Measurements from ENCODE around the gene RPTOR. TPM values are rescaled to one million over a fixed set of nuclear protein-coding genes. Genes with fewer than 3 reads are reported as not detected.

RPTOR gene
- polyA plus RNA-seq, 1 donor (not counting 4 experiments of a cell fraction or from before 2014, with no cell fraction given) = 4.0 TPM

DNA sequence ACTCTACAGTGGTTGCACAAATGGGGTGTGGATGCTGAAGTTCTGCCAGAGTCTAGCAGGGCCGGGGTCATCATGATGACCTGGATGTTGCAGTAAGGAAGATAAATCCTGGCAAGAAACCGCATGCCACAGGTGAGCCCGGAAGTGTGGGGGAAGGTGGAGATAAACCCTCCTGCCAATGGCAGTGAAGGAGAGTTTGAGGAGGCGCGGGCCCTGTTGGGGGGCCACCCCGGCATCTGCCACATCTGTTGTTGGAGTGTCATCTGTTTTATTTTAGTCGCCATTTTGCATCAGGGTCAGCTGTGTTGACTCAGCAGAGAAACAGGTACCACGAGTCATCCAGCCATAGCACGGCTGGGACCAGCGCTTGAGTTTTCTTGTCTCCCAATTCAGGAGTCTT, 273.2 kb downstream of the RPTOR start:
- no peak overlapping the region for H3K27ac ChIP-seq (ENCODE audit: control insufficient read depth, insufficient read depth, low read length)
- no peaks in the 10 kb centered on the region for H3K9me3 ChIP-seq (ENCODE audit: control insufficient read depth, low read depth, low read length)

DNA sequence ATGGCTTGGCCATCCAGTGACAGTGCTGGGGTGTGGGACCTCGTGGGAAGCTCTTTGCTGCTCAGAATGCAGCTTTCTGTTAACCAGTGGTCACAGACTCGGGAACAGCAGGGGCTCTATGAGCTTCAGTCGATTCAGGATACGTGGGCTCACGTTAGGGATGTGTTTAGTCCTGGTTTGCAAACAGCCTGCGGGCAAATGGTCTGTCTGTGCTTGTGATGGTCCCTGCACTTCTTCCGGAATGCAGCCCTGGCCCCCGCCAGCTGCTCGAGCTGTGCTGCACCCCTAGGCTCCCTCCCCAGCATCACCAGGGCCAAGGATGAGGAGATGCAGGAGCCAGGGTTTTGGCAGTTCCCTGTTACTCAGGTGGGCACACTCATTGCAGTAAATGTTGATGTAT, 274.2 kb downstream of the RPTOR start:
- no peak for DNase-seq (ENCODE audit: low read depth, low spot score)
- Histone ChIP-seq H3K9ac (ENCODE audit: control insufficient read depth, extremely low read depth, insufficient read depth, low read length) (no peak overlapping the region), H3K36me3 (ENCODE audit: control insufficient read depth in 2 of 2, extremely low read depth in 1 of 2, insufficient read depth in 2 of 2, low read length in 2 of 2) (peaks cover 0 to 4% of the 10 kb centered on the region in 2 experiments), H3K9me1 (ENCODE audit: control insufficient read depth, extremely low read depth, insufficient read depth, low read length) (no peaks in the 10 kb centered on the region), H3K4me3 (ENCODE audit: control insufficient read depth in 2 of 3, extremely low read depth in 1 of 3, insufficient read depth in 2 of 3, low read depth in 1 of 3, low read length in 3 of 3) (no peak overlapping the region), H3K4me2 (ENCODE audit: control insufficient read depth, extremely low read depth, insufficient read depth, low read depth, low read length) (no peak overlapping the region), H3K4me1 (ENCODE audit: control insufficient read depth, extremely low read depth, insufficient read depth, low read length) (peaks cover 18% of the 10 kb centered on the region), H4K20me1 (ENCODE audit: control insufficient read depth, extremely low read depth, insufficient read depth, low read length) (no peaks in the 10 kb centered on the region), H2AFZ (ENCODE audit: control insufficient read depth, low read length) (no peak overlapping the region), H3K27ac (ENCODE audit: control insufficient read depth, insufficient read depth, low read length) (no peak overlapping the region), H3K9me3 (ENCODE audit: control insufficient read depth, low read depth, low read length) (no peaks in the 10 kb centered on the region), H3K79me2 (ENCODE audit: control insufficient read depth, insufficient read depth, low read length) (no peaks in the 10 kb centered on the region), H3K27me3 (ENCODE audit: control insufficient read depth, extremely low read depth, insufficient read depth, low read length) (no peaks in the 10 kb centered on the region)
- no peak for FAIRE-seq
- dilution Hi-C loops (cut with MboI; ENCODE audit: extremely low pct_ligation_motif_present, low sequenced_read_pairs) = no loop called here
- TF ChIP-seq, protein P1, sequence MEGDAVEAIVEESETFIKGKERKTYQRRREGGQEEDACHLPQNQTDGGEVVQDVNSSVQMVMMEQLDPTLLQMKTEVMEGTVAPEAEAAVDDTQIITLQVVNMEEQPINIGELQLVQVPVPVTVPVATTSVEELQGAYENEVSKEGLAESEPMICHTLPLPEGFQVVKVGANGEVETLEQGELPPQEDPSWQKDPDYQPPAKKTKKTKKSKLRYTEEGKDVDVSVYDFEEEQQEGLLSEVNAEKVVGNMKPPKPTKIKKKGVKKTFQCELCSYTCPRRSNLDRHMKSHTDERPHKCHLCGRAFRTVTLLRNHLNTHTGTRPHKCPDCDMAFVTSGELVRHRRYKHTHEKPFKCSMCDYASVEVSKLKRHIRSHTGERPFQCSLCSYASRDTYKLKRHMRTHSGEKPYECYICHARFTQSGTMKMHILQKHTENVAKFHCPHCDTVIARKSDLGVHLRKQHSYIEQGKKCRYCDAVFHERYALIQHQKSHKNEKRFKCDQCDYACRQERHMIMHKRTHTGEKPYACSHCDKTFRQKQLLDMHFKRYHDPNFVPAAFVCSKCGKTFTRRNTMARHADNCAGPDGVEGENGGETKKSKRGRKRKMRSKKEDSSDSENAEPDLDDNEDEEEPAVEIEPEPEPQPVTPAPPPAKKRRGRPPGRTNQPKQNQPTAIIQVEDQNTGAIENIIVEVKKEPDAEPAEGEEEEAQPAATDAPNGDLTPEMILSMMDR (optimal IDR thresholded peaks at IDR 0.05 in 1 of 3, IDR thresholded peaks at IDR 0.05 in 1 of 3, conservative IDR thresholded peaks at IDR 0.05 in 1 of 3; ENCODE audit: extremely low read depth in 1 of 3, insufficient read depth in 2 of 3, low read length in 3 of 3) = no peak
- no peak for TF ChIP-seq EZH2 (IDR thresholded peaks at IDR 0.05; ENCODE audit: low read length)

More for the DNA sequence above, 273.2 kb downstream of the RPTOR start:
- no peak for TF ChIP-seq EZH2 (IDR thresholded peaks at IDR 0.05; ENCODE audit: low read length)
- TF ChIP-seq, protein P1 (optimal IDR thresholded peaks at IDR 0.05 in 1 of 3, IDR thresholded peaks at IDR 0.05 in 1 of 3, conservative IDR thresholded peaks at IDR 0.05 in 1 of 3; ENCODE audit: extremely low read depth in 1 of 3, insufficient read depth in 2 of 3, low read length in 3 of 3) = no peak
- peaks cover 0 to 4% of the 10 kb centered on the region in 2 experiments for H3K36me3 ChIP-seq (ENCODE audit: control insufficient read depth in 2 of 2, extremely low read depth in 1 of 2, insufficient read depth in 2 of 2, low read length in 2 of 2)
- peak overlapping the region; percentile 22 for H3K4me2 ChIP-seq (ENCODE audit: control insufficient read depth, extremely low read depth, insufficient read depth, low read depth, low read length)
- DNase-seq (ENCODE audit: low read depth, low spot score) (no peak), FAIRE-seq (peak; percentile 51)
- H3K9me1 ChIP-seq (ENCODE audit: control insufficient read depth, extremely low read depth, insufficient read depth, low read length) = no peaks in the 10 kb centered on the region
- no peak overlapping the region for H3K9ac ChIP-seq (ENCODE audit: control insufficient read depth, extremely low read depth, insufficient read depth, low read length)
- H3K4me1 ChIP-seq (ENCODE audit: control insufficient read depth, extremely low read depth, insufficient read depth, low read length) = peaks cover 18% of the 10 kb centered on the region
- H2AFZ ChIP-seq (ENCODE audit: control insufficient read depth, low read length) = no peak overlapping the region
- H4K20me1 ChIP-seq (ENCODE audit: control insufficient read depth, extremely low read depth, insufficient read depth, low read length) = no peaks in the 10 kb centered on the region
- no peak overlapping the region for H3K4me3 ChIP-seq (ENCODE audit: control insufficient read depth in 2 of 3, extremely low read depth in 1 of 3, insufficient read depth in 2 of 3, low read depth in 1 of 3, low read length in 3 of 3)
- dilution Hi-C loops (cut with MboI; ENCODE audit: extremely low pct_ligation_motif_present, low sequenced_read_pairs) = no loop called here
- H3K79me2 ChIP-seq (ENCODE audit: control insufficient read depth, insufficient read depth, low read length) = no peaks in the 10 kb centered on the region
- H3K27me3 ChIP-seq (ENCODE audit: control insufficient read depth, extremely low read depth, insufficient read depth, low read length) = no peaks in the 10 kb centered on the region

All from keratinocyte (primary cell).